Stimulated activated CD4-positive, alpha-beta T cell treated with anti-CD3 and anti-CD28 coated beads, Interleukin-15, amount 100 ng/mL, for 1 hour (primary cell): ENCODE results near the gene MFSD12.

Experiments used
- DNase-seq, 2 donors: peaks; one replicate each; pipeline ENCODE4 v3.0.0-alpha.2; 2020; ENCODE audit warnings: low read depth in 1 of 2, low spot score in 1 of 2

MFSD12 gene

DNA sequence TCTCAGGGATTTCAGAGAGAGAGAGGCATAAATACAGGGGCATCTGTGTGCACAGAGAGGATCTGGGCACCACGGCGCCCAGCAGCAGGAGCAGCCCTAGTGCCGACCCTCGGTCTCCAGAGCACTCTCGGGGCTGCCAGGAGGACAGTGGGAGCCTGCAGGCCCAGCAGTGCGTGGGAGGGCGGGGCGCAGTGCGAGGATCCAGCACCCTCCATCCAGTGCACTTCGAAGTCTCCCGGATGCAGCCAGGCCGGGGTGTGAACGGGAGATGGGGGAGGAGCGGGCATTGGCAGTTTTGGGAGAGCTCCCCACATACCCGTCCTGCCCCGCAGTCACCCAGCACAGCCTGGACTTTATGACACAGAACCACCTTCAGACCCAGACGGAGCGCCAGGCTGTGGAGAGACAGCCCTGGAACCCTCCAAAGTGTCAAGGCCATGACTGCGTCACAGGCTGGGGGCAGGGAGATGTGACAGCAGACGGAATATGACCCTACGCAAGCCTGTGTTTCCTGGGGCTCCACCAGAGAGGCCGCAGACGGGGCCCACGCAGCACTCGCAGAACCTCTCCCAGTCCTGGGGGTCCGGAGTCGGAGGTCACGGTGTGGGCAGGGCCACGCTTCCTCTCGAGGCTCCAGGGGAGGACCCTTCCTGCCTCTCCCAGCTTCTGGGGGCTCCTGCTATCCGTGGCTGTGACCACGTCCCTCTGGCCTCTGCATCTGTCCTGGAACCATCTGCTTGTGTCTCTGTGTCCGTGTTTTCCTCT lies 33.1 kb downstream of the MFSD12 start:
- no peak for DNase-seq

DNA sequence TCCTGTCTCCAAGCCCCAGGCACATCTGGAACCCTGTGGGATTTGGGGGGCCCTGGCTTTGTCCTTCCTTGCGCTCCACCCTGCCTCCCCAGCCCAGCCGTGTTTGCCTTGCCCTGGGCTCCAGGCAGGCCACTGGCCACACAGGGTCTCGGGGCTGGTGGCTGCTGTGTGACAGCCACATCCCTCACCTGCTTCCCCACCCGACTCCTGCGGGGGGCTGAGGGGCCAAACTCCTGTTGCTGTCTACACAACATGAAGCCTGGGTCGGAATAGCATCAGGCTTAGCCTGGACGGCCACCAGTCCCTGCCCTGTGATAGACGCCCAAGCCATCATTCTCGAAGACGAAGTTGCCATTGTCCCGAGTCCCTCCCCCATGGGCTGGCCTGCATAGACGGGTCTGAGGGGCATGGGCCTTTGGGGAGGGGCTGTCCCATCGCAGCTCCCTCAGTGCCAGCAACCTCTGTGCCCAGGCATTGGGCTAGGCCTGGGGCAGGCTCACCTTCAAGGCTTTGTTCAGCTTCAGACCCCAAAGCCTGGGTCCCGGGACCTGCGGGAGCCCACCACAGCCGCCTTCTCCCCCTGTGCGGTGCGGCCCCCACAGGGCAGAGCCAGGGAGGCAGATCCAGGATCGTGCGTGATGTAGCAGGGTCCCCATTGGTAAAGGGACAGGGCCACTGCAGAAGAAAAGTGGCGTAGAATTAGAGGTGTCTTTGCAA lies 33.9 kb downstream of the MFSD12 start:
- DNase-seq = no peak

DNA sequence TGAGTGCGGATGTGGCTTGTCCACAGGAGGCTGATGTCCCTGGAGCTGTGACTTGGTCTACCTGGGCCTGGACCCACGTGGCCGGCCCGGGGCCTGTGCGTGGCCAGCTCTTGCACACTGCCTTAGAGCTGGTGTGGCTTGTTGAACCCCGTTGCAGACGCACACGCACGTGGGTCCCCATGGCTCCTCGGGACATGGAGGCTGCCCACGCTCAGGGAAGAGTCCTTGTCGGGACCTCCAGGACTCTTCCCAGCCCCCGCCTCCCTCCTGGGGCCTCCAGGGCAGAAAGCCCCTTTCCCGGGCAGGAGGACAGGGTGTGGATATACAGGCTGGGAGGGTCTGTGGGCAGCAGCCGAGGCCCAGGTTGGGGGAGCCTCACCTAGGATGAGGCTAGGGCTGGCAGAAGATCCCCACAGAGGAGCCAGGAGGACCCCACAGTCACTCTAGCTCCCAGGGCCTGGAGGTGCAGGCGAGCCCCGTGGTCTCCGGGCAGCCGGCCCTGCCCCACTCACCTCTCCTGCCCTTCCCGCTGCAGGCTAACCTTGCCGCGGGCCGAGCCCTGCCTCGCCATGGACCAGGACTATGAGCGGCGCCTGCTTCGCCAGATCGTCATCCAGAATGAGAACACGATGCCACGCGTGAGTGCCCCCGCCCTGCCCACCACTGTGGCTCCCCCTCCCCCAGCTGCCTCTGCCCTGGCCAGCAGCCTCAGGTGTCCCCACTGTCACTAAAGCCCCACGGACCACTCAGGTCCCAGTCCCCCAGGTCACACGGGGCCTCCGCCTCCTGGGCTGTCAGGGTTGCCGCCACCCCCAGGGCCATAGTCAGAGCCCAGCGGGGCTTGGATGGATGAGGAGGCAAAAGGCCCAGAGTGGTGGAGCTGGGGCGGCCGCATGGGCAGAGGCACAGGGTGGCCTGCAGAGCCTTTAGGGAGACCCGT lies 34.7 kb downstream of the MFSD12 start:
- DNase-seq = no peak

DNA sequence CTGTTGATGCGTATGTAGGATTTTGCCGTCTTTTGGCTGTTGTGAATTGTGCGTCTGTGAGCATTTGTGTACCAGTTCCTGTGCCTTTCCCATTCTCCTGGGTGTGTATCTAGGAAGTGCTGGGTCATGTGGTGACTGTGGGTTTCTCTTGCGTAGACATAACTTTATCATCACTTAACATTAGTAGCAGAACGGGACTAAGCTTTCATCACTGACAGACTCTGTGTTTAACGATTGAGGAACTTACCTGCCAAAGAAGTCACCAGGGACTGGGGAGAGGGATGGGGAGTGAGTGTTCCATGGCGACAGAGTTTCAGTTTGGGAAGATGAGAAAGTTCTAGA lies 36.3 kb downstream of the MFSD12 start:
- DNase-seq = no peak

DNA sequence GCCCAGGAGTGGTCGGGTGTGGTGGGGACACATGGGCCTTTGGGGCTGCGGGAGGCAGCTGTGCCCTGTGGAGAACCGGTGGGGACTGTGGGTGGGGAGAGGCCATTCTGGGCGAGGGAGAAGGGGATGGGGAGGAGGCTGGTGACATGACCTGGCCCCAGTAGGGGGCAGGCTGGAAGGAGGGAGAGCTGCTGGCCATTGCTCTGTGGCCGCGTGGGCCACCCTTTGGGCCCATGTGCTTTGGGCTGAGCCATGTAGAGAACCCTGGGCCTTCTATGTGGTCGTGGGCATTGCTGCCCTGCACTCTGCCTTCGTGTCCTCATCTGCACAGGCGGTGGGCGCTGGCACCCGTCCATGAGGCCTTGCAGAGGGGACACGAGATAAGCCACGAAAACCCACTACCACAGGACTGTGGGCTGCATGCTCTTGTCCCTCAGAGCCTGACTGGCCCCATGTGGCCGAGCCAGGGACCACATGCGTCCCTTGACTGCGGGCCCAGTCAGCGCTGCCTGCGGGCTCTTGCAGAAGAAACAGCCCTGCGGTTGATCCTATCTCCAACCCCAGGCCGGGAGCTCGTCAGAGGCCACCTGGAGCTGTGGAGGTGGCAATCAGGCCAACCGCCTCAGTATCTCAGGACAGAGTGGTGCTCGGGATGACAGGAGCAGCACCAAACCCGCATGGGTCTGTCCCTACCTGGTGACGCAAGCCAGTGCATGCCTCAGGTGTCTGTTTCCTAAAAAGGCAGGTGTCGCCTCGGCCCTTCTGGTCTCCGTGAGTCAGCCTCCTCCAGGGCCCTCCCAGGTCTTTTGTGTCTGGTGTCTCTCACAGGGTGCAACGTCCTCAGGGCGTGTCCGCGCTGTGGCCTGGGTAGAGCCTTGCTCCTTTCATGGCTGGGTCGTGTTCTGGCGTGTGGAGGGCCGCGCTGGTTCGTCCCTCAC lies 37.0 kb downstream of the MFSD12 start:
- no peak for DNase-seq

DNA sequence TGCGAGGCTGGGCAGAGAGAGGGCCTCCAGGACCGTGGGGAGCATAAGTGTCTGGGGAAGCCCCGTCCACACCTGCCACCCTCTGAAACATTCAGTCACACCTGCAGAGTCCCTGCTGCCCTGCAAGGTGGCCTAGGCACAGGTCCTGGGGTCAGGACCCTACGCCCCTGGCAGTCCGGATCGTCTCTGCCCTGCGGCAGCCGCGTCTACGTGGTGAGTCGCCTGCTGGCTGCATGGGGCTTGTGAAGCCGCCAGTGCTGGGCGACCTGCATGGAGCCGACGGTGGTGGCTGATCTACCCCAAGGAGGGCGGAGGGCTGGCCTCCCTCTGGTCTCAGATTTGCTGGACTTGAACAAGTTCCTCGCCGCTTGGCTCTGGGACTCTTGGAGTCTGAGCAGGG lies 38.3 kb downstream of the MFSD12 start:
- no peak for DNase-seq

DNA sequence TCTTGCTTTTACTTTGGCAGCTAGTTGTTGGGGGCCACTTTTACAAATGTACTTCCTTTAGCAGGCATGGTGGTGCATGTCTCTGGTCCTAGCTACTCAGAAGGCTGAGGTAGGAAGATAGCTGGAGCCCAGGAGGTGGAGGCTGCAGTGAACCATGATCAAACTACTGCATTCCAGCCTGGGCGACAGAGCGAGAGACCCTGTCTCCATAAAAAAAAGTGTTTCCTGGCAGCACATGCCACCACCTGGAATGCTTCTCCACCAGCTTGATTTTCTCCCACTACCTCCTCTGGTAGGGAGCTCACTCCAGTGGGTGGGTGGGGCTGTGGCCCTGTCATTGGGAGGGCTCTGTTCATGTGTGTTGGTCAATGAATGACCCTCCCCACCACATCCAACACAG lies 38.7 kb downstream of the MFSD12 start:
- DNase-seq = no peak

DNA sequence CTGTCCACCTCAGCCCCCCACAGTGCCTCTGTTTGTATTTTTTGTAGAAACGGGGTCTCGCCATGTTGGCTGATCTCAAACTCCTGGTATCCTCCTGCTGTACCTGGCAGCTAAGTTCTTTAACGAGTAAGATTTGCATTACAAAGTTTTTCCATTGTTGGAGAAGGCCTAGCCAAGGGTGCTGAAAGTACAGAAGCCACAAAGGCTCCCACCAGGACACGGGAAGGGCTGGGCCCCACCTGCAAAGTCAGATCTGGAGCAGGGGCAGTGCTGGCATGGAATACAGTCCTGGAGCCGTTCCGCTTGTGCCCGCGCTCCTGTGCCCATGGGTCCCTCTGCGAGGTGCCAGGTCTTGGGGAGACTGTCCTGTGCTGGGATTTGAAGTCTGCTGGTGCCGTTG lies 39.1 kb downstream of the MFSD12 start:
- DNase-seq = no peak

DNA sequence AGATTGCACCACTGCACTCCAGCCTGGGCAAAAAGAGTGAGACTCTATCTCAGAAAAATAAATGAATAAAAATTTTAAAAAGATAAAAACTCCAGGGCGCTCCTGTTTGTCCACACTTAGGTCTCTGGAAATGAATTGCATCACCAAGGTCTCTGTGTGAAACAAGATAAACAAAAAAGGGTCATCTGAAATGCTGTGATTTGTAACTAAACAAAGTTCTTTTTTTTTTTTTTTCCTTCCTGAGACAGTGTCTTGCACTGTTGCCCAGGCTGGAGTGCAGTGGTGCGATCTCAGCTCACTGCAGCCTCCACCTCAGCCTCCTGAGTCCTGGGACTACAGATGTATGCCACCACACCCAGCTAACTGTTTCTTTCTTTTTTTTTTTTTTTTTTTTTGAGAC lies 39.7 kb downstream of the MFSD12 start:
- no peak for DNase-seq

DNA sequence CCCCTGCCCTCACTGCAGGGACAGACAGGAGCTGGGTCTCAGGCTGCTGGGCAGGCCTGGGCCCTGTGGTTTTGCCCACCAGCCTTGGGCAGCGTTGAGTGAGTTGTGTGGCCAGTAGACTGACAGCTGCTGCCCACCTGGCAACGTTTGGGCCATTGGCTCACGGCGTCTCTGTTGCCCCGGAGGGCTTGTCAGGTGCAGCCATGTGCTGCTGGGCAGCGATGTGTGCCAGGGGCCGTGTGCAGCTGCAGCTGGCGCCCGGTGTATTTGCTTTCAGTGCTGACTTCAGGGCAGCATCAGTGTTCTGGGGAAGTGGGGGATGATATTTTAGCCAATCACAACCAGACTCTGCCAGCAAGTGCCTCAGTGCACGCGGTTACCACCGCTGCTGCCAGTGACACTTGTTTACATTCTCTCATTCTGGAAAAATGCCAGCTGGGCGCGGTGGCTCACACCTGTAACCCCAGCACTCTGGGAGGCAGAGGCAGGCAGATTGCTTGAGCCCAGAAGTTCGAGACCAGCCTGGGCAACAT lies 40.6 kb downstream of the MFSD12 start:
- DNase-seq = no peak

DNA sequence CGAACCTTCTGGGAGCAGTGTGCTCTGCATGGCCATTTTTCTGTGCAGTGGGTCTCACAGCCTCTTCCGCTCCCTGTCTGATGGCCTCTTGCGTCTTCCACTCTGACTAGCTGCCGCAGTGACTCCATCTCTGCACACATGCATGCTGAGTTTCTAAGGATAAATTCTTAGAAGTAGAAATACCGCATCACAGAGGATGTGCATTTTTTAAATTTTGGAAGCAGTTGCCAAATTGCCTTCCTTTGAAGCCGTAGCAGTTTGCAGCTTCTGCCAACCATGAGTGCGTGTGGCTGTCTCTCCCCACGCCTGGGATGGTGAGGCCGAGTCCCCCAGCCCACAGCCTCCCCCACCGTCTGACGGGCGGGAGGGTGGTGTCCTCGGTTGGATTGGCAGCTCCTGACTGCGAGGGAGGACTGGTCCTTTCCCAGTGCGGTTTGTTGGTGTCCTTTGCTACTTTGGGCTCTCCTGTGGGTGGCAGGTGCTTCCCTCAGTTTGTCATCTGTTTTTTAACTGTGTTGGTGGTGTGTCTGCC lies 41.4 kb downstream of the MFSD12 start:
- DNase-seq = no peak

DNA sequence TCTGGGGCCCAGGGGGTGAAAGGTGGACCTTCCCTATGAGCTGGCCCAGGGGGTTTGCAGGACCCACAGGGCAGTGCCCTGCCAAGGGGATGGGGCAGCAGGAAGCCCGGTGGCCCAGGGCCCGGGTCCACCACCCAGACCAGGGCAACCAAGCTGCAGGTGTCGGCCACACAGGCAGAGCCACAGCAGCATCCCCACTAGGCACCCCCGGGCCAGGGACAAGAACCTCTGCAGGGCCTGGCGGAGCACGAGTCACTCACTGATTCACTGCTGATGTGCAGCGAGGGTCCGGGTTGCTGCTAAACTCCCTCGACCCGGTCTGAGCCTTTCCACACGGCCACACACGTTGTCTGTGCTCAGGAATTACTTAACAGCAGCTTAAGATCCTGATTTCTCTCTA lies 42.5 kb downstream of the MFSD12 start:
- DNase-seq = no peak

DNA sequence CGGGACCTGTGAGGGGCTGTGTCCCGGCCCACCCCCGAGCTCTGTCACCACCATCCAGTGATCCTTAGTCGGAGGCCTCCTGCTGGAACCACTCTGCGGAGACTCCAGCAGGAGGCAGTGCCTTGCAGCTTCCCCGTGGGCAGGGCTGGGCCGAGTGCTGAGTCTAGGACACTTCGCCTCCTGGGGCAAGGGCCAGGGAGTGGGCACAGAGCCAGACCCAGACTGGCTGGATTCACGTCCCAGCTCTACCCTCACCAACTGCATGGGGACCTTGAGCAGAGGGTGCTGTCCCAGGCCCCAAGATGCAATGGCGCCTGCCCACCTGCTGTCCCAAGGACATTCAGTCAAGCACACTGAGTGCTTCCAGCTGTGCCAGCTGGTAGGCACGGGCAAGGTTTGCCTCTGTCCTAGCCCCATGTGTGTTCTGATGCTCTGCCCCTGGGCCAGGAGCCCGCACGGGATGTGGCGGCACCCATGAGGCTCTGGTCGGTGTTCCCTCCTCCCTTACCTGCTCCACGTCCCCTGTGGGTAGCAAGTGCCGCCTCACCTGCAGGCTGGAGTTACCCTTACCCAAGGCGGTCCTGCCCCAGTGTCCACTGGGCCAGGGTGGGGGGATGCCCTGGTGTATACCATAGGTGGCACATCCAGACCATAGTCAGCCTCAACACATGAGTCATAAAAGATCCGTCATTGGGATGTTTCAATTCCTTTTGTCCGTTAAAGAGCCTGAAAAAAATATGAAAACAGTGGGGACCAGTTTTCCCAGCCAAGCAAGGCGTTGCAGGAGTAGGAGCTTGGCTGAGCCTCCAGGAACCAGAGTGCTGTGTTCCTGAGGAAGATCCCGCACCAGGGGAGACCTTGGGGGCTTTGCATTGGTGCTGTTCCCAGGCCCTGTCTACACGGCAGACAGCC lies 43.9 kb downstream of the MFSD12 start:
- DNase-seq = no peak

DNA sequence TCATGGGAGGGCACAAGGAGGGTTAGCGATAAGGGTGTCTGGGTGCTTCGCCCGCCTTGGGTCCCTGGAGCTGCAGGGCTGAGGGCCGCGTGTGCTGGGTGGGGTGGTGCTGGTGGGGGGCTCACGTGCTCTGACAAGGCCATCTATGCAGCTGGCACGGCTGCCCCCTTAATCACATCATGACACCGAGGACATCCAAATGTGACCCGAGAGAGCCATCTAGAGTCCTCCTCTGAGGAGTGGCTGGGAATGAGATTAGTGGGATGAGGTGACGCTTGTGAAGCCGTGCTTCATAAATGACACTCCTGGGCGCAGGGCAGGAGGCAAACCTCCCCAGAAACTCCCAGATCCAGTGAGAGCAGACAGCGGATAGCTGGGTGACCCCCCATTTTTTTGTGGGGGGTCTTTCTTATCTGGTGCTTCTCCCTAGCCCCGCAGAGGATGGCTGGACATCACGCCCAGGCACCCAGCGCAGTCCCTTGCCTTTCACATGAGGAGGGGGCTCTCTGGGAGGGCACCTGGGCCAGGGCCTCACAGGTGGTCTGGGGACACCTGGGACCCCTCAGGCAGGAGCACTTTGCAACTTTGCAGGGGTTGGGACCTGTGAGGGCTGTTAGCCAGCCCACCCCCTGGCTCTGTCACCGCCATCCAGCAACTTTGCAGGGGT lies 44.7 kb downstream of the MFSD12 start:
- no peak for DNase-seq

DNA sequence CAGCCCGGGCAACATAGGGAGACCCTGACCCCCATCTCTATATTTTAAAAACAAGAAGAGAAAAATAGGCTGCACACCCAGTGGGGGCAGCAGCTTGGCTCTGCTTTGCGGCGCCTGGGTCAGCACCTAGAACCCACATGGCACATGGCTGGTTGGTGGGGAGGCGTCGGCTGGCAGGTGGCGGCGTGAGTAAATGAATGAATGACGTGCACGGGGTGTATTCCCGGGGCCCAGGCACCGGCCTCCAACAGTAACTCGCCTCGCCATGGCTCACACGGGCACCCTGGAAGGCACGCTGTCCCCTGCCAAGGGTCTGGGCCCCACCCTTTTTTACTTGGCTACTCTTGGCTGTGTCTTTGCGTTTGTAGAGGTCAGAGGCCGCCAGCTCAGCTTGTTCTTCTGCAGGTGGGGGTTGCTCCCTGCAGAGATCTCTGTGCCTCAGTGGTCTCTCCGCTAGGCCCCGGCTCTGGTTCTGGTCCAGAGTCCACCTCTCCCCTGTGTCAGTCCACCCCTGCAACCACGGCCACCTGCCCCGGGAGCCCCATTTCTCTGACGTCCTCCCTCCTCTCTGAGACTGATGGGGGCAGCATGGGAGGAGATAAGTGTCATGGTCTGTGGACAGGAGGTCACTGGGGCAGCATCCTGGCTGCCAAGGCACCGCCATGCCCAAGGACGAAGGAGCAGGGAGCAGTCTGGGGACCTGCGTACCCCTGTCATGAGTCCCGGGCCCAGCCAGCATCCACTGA lies 45.7 kb downstream of the MFSD12 start:
- no peak for DNase-seq

DNA sequence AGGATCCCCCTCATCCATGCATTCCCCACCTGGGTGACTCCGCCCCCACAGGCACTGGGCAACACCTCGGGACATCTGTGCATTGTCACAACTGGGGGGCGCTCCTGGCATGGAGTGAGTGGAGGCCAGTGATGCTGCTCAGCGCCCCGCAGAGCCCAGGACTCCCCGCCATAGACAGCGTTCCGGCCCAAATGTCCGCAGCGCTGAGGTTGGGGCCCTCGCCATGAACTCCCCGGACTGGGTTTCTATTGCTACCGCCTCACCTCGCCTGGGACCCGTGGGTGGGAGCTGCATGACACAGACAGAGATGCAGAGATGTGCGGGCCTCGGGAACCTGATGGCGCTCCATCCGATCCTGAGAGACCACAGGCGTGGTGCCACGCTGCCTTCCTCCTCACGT lies 46.7 kb downstream of the MFSD12 start:
- no peak for DNase-seq

DNA sequence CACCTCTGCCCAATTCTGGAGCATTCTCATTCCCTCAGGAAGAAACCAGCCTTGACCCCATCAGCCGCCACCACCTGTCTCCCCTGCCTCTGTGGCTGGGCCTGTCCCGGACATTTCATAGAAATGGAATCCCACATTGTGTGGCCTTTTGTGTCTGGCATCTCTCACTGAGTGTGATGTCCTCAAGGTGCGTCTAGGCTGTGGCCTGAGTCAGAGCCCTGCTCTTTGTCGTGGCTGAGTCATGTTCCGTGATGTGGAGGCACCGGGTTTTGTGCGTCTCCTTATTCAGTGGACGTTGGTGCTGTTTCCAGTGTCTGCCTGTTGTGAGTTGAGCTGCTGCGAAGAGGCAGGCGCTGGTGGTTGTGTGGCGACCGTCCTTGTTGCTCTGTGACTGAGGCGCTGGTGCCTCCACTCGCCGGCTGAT lies 47.8 kb downstream of the MFSD12 start:
- DNase-seq = no peak
